Mesothelial cell of epicardium (in vitro differentiated cells): ENCODE results near the gene DAO. TPM values are rescaled to one million over a fixed set of nuclear protein-coding genes. Genes with fewer than 3 reads are reported as not detected.

Source experiments
- DNase-seq, 2 experiments: peaks; one replicate each; pipeline ENCODE4 v3.0.0; 2021; ENCODE audit warnings: low spot score in 2 of 2; ENCODE audit not compliant: unreplicated experiment in 2 of 2
- H3K27ac Mint-ChIP-seq: 2 replicates; pipeline ENCODE4 v1.8.0; 2021; ENCODE audit warnings: mixed read lengths
- H3K27me3 Mint-ChIP-seq: 2 replicates; pipeline ENCODE4 v1.8.0; 2021; ENCODE audit warnings: low read depth, mixed read lengths
- H3K36me3 Mint-ChIP-seq: 2 replicates; pipeline ENCODE4 v1.8.0; 2021; ENCODE audit warnings: mixed read lengths
- H3K4me1 Mint-ChIP-seq: 2 replicates; pipeline ENCODE4 v1.8.0; 2021; ENCODE audit warnings: mixed read lengths
- H3K4me3 Mint-ChIP-seq: 2 replicates; pipeline ENCODE4 v1.8.0; 2021; ENCODE audit warnings: mild to moderate bottlenecking, moderate library complexity, mixed read lengths
- H3K9me3 Mint-ChIP-seq: 2 replicates; pipeline ENCODE4 v1.8.0; 2021; ENCODE audit warnings: mixed read lengths
- total RNA-seq: library from RNA; stranded (reverse); gene quantifications from 3 replicates; pipeline ENCODE4 v1.2.1, GENCODE V29; 2021
- TF ChIP-seq, protein P1 (sequence below): fragments of 200-600 bp; sonication (generic); IDR thresholded peaks from one replicate; pipeline ENCODE4 v1.5.0; 2021; ENCODE audit warnings: antibody characterized with exemption; ENCODE audit not compliant: unreplicated experiment

The DAO gene
- total RNA-seq, 1 donor from 2014 or later, result not detected

GRCh38 chr12:108852674-108853309, 27.1 kb upstream of the DAO start:
- TF ChIP-seq, protein P1, sequence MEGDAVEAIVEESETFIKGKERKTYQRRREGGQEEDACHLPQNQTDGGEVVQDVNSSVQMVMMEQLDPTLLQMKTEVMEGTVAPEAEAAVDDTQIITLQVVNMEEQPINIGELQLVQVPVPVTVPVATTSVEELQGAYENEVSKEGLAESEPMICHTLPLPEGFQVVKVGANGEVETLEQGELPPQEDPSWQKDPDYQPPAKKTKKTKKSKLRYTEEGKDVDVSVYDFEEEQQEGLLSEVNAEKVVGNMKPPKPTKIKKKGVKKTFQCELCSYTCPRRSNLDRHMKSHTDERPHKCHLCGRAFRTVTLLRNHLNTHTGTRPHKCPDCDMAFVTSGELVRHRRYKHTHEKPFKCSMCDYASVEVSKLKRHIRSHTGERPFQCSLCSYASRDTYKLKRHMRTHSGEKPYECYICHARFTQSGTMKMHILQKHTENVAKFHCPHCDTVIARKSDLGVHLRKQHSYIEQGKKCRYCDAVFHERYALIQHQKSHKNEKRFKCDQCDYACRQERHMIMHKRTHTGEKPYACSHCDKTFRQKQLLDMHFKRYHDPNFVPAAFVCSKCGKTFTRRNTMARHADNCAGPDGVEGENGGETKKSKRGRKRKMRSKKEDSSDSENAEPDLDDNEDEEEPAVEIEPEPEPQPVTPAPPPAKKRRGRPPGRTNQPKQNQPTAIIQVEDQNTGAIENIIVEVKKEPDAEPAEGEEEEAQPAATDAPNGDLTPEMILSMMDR, result no peak
- peaks cover 29% of the 10 kb centered on the region for H3K36me3 Mint-ChIP-seq
- peak overlapping the region; percentile 71 for H3K27ac Mint-ChIP-seq
- no peak overlapping the region for H3K4me3 Mint-ChIP-seq
- H3K9me3 Mint-ChIP-seq, result no peaks in the 10 kb centered on the region
- H3K4me1 Mint-ChIP-seq, result peaks cover 44% of the 10 kb centered on the region
- no peak for DNase-seq
- H3K27me3 Mint-ChIP-seq, result no peaks in the 10 kb centered on the region

DNA sequence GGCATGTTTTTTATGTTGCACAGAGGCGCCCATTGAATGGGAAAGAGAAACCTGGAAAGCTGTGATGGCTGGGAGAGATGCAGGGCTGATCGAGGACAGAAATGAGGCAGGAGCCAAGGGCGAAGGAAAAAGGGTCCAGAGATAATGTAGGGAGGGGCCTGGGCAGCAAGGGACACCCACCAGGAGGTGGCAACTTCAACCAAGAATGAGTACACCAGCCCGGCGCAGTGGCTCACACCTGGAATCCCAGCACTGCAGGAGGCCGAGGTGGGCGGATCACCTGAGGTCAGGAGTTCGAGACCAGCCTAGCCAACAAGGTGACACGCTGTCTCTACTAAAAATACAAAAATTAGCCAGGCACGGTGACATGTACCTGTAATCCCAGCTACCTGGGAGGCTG, 26.5 kb upstream of the DAO start:
- Mint-ChIP-seq H3K27me3 (no peaks in the 10 kb centered on the region), H3K36me3 (peaks cover 23% of the 10 kb centered on the region), H3K9me3 (no peaks in the 10 kb centered on the region), H3K4me3 (no peak overlapping the region), H3K4me1 (peaks cover 48% of the 10 kb centered on the region), H3K27ac (peak overlapping the region; percentile 73)
- no peak for DNase-seq
- TF ChIP-seq, protein P1, result no peak

DNA sequence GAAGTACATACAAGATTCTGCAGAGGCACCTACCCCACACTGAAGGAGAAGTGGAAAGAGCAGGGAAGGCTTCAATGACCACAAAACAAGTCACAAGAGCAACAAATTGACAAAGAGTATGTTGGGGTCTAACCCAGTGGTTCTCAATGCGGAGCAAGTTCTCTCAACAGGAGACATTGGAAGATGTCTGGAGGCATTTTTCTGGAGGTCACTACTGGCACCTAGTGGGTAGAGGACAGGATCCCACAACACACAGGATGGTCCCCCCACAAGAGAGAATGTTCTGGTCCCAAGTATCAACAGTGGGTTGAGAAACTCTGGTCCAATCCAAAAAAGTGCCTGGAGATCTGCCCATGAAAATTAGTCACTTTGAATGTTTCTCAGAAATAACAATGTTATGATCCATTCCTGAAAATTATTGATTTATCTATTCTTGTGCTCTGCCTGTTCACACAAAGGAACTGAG, 25.9 kb upstream of the DAO start:
- TF ChIP-seq, protein P1, result no peak
- DNase-seq, result no peak
- Mint-ChIP-seq H3K4me1 (peaks cover 54% of the 10 kb centered on the region), H3K4me3 (no peak overlapping the region), H3K27ac (peak overlapping the region; percentile 52), H3K36me3 (peaks cover 22% of the 10 kb centered on the region), H3K27me3 (no peaks in the 10 kb centered on the region), H3K9me3 (no peaks in the 10 kb centered on the region)

DNA sequence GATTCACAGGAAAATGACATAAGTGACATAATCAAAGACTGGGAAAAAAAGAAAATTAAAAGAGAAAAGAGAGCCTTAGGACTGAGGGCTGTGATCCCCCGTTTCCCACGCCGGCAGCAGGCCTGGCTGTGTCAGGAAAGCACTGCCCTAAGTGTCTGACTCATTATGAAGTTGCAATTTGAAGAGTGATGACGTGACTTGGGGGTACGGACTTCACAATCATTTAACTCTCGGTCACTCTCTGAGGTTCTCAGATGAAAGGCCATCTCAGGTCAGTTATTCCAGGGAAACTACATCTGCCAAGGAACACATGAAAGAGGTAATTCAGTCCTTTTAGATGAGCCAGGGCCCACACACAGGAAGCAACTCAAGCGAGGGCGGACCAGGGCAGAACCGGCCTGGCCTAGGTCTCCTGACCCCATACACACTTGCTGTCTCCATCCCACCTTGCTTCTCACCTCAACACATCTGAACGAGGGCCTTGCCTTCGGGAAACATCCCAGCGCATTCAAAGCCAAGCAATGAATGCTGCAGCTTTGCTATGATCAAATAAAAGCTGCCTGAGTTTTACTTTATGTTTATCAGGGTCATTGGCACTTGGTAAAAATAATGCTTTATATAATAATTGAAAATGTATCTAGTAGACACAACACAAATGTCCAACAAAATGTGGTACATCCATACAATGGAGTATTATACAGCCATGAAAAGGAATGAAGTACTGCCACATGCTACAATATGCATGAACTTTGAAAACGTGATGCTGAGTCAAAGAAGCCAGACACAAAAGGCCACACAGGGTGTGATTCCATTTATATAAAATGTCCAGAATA, 25.2 kb upstream of the DAO start:
- Mint-ChIP-seq H3K4me1 (peaks cover 55% of the 10 kb centered on the region), H3K9me3 (no peaks in the 10 kb centered on the region), H3K27me3 (peaks cover 2% of the 10 kb centered on the region), H3K36me3 (peaks cover 20% of the 10 kb centered on the region), H3K4me3 (no peak overlapping the region), H3K27ac (peak overlapping the region; percentile 96)
- DNase-seq, result no peak
- TF ChIP-seq, protein P1, result no peak

- no peak for DNase-seq
- TF ChIP-seq, protein P1, result no peak
- H3K27me3 Mint-ChIP-seq, result peaks cover 2% of the 10 kb centered on the region
- H3K36me3 Mint-ChIP-seq, result peaks cover 20% of the 10 kb centered on the region
- peaks cover 55% of the 10 kb centered on the region for H3K4me1 Mint-ChIP-seq
- peak overlapping the region; percentile 96 for H3K27ac Mint-ChIP-seq
- peak overlapping the region; percentile 85 for H3K4me3 Mint-ChIP-seq
- no peaks in the 10 kb centered on the region for H3K9me3 Mint-ChIP-seq
Observed at GRCh38 chr12:108855284-108856169, 24.4 kb upstream of the DAO start.
